Measurements from ENCODE around the gene IQCK. TPM values are rescaled to one million over a fixed set of nuclear protein-coding genes. Genes with fewer than 3 reads are reported as not detected.

The IQCK gene
- total and polyA plus RNA-seq, 10 donors = 3.6 to 19.9 (median 7.4) TPM

GRCh38 chr16:19776565-19776964, 58.5 kb downstream of the IQCK start:
- H3K27me3 ChIP-seq (replicated peaks in 1 of 7) = no peaks in the 10 kb centered on the region
- no peaks in the 10 kb centered on the region for H3K36me3 ChIP-seq
- H3K9me3 ChIP-seq = no peaks in the 10 kb centered on the region
- TF ChIP-seq POLR2AphosphoS5 (IDR thresholded peaks at IDR 0.05) = no peak
- TF ChIP-seq, protein P1, sequence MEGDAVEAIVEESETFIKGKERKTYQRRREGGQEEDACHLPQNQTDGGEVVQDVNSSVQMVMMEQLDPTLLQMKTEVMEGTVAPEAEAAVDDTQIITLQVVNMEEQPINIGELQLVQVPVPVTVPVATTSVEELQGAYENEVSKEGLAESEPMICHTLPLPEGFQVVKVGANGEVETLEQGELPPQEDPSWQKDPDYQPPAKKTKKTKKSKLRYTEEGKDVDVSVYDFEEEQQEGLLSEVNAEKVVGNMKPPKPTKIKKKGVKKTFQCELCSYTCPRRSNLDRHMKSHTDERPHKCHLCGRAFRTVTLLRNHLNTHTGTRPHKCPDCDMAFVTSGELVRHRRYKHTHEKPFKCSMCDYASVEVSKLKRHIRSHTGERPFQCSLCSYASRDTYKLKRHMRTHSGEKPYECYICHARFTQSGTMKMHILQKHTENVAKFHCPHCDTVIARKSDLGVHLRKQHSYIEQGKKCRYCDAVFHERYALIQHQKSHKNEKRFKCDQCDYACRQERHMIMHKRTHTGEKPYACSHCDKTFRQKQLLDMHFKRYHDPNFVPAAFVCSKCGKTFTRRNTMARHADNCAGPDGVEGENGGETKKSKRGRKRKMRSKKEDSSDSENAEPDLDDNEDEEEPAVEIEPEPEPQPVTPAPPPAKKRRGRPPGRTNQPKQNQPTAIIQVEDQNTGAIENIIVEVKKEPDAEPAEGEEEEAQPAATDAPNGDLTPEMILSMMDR (IDR thresholded peaks at IDR 0.05 in 8 of 11, conservative IDR thresholded peaks at IDR 0.05 in 3 of 11) = no peak
- no peak for TF ChIP-seq POLR2A (IDR thresholded peaks at IDR 0.05)
- intact Hi-C loops (cut with DNase I; ENCODE audit: low total_unique reads) = no loop called here
- H3K4me1 ChIP-seq = peaks cover 0 to 9% (median 0%) of the 10 kb centered on the region in 6 donors
- H3K4me3 ChIP-seq = no peak overlapping the region
- WGBS, 5 donors = 87 to 96% (median 88%) methylated on average over 12 of the region's 12 CpGs
- H3K27ac ChIP-seq = no peak overlapping the region
- no peak for DNase-seq

DNA sequence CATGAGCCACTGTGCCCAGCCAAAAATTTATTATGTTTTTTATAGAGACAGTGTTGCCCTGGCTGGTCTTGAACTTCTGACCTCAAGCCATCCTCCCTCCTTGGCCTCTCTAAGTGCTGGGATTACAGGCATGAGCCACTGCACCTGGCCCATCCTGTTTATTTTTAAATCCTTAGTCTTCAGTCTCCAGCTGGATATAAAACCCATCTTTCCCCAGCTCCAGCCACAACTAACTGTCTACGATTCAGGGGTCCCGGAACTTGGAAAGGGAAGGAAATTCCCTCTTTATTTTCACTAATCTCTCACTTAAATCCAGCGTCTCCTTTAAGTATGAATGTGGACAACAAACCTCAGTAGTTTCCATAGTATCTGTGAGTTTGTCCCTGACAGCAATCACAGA, 62.2 kb downstream of the IQCK start:
- Histone ChIP-seq H3K27me3 (replicated peaks in 1 of 7) (no peaks in the 10 kb centered on the region), H3K9me3 (no peaks in the 10 kb centered on the region), H3K27ac (no peak overlapping the region), H3K4me1 (peaks cover 0 to 9% (median 0%) of the 10 kb centered on the region in 6 donors), H3K4me3 (no peak overlapping the region), H3K36me3 (no peaks in the 10 kb centered on the region)
- 71 to 81% (median 74%) methylated on average over 3 of the region's 3 CpGs for WGBS, 5 donors
- TF ChIP-seq, protein P1 (IDR thresholded peaks at IDR 0.05 in 8 of 11, conservative IDR thresholded peaks at IDR 0.05 in 3 of 11) = no peak
- TF ChIP-seq POLR2AphosphoS5 (IDR thresholded peaks at IDR 0.05) = no peak
- no peak for TF ChIP-seq POLR2A (IDR thresholded peaks at IDR 0.05)
- intact Hi-C loops (cut with DNase I; ENCODE audit: low total_unique reads) = no loop called here
- DNase-seq = no peak

GRCh38 chr16:19781226-19781625, 63.2 kb downstream of the IQCK start:
- TF ChIP-seq POLR2A (IDR thresholded peaks at IDR 0.05) (no peak), POLR2AphosphoS5 (IDR thresholded peaks at IDR 0.05) (no peak)
- TF ChIP-seq, protein P1 (IDR thresholded peaks at IDR 0.05 in 8 of 11, conservative IDR thresholded peaks at IDR 0.05 in 3 of 11) = no peak
- intact Hi-C loops (cut with DNase I; ENCODE audit: low total_unique reads) = no loop called here
- H3K27me3 ChIP-seq (replicated peaks in 1 of 7) = no peaks in the 10 kb centered on the region
- peaks cover 0 to 9% (median 0%) of the 10 kb centered on the region in 6 donors for H3K4me1 ChIP-seq
- H3K36me3 ChIP-seq = no peaks in the 10 kb centered on the region
- no peak overlapping the region for H3K4me3 ChIP-seq
- no peak overlapping the region for H3K27ac ChIP-seq
- WGBS, 5 donors = 90 to 94% (median 91%) methylated on average over 6 of the region's 6 CpGs
- H3K9me3 ChIP-seq = no peaks in the 10 kb centered on the region
- no peak for DNase-seq

DNA sequence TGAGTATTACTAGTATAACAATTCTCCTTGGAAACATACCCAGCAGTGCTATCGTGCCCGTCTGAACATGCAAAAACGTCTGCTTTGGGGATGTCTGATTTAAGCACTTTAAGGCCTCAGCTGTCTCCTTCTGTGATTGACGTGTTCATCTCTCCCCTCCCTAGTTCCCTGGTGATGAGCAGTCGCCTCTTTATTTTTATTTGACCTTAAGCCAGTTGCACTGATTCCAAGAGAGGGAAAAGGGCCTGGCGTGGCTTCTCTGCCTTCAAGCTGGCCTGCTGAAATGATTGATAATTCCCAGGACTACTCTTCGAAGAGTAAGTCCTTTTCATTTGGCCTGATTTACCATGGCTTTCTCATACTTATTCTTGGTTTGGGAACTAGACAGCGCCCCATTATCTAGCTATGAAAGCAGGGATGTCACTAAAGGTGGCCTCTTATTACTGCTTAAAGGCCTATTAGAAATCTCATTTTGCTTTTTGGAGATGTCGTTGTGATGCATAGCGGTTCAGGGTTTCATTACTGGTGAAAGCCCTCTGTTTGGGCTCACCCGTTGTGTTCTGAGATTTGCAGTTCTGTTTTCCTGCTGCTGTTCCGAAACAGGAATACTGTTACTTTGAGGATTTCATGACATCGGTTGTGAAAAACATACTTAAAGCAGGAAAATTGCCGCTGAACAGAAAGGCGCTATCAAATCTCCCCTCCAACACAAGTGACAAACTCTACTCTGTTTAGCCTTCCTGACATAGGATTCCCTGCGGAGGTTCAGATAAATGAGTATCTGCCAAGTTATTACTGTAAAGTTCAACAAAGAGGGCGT, 65.5 kb downstream of the IQCK start:
- Histone ChIP-seq H3K27me3 (replicated peaks in 1 of 7) (no peaks in the 10 kb centered on the region), H3K4me3 (no peak overlapping the region), H3K36me3 (no peaks in the 10 kb centered on the region), H3K4me1 (no peaks in the 10 kb centered on the region), H3K9me3 (no peaks in the 10 kb centered on the region), H3K27ac (no peak overlapping the region)
- TF ChIP-seq POLR2AphosphoS5 (IDR thresholded peaks at IDR 0.05) (no peak), POLR2A (IDR thresholded peaks at IDR 0.05) (no peak)
- TF ChIP-seq, protein P1 (IDR thresholded peaks at IDR 0.05 in 8 of 11, conservative IDR thresholded peaks at IDR 0.05 in 3 of 11) = no peak
- no peak for DNase-seq
- WGBS, 5 donors = 88 to 92% (median 89%) methylated on average over 17 of the region's 17 CpGs
- intact Hi-C loops (cut with DNase I; ENCODE audit: low total_unique reads) = no loop called here
